Left lung (tissue), 10 donors: ENCODE data around the gene PGAP2. TPM values are rescaled to one million over a fixed set of nuclear protein-coding genes. Genes with fewer than 3 reads are reported as not detected.
A peak's percentile ranks its signal among the peaks of the same experiment; 100 is the strongest.

Experiments used
- ATAC-seq: fragments of 200-7000 bp; cut with Tn5 transposase; one replicate; pipeline ENCODE4 v1.9.1; 2020; ENCODE audit warnings: moderate library complexity
- DNase-seq, 4 donors: peaks; one replicate each; pipeline ENCODE4 v3.0.0-alpha.2; 2013 to 2020
- H3K27ac ChIP-seq, 2 donors: fragments of 200-600 bp; sonication (generic) in 1 of 2; one replicate each; pipeline versions ENCODE4 v1.5.0 to v1.8.0; 2020 to 2021
- H3K27me3 ChIP-seq, 2 donors: fragments of 200-600 bp; sonication (generic) in 1 of 2; one replicate each; pipeline versions ENCODE4 v1.5.0 to v1.8.0; 2020 to 2021
- H3K36me3 ChIP-seq, 2 donors: fragments of 200-600 bp; sonication (generic) in 1 of 2; one replicate each; pipeline versions ENCODE4 v1.5.0 to v1.8.0; 2020 to 2021
- H3K4me1 ChIP-seq, 2 donors: fragments of 200-600 bp; one replicate each; pipeline ENCODE4 v1.8.0; 2021
- H3K4me3 ChIP-seq, 2 donors: fragments of 200-600 bp; sonication (generic) in 1 of 2; one replicate each; pipeline versions ENCODE4 v1.5.0 to v1.8.0; 2020 to 2021; ENCODE audit warnings: mild to moderate bottlenecking in 1 of 2
- H3K9me3 ChIP-seq, 2 donors: fragments of 200-600 bp; sonication (generic) in 1 of 2; one replicate each; pipeline versions ENCODE4 v1.5.0 to v1.8.0; 2020 to 2021
- intact Hi-C, 2 donors: fragments of 100-400 bp; cut with DNase I; formaldehyde crosslinking; loops; one replicate each; pipeline versions ENCODE4 v1.11.2 to v1.14.2; 2022
- polyA plus RNA-seq, 6 donors: library from polyadenylated mRNA; unstranded; fragments of 120-200 nt; gene quantifications; one replicate each; pipeline ENCODE4 v1.2.1, GENCODE V29; 2013; ENCODE audit not compliant: insufficient read length in 6 of 6
- total RNA-seq, 2 donors: library from RNA; stranded (reverse); fragmentation: NEBNext Ultra II Directional; extraction: Animal tissue kit (Norgen Biotek cat#: 25700); gene quantifications; one replicate each; pipeline ENCODE4 v1.2.1, GENCODE V29; 2021
- TF ChIP-seq, protein P1 (sequence below), 2 donors: fragments of 200-600 bp; sonication (generic) in 1 of 2; IDR thresholded peaks; one replicate each; pipeline versions ENCODE4 v1.5.0 to v1.8.0; 2021; ENCODE audit warnings: antibody characterized with exemption in 2 of 2
- donor health status: DM: no; HTN: yes; CAD: no.
- donor health status: DM: no; HTN: no; CAD: no.

The PGAP2 gene
- total and polyA plus RNA-seq, 8 donors, result 19.5 to 60.2 (median 52.4) TPM

DNA sequence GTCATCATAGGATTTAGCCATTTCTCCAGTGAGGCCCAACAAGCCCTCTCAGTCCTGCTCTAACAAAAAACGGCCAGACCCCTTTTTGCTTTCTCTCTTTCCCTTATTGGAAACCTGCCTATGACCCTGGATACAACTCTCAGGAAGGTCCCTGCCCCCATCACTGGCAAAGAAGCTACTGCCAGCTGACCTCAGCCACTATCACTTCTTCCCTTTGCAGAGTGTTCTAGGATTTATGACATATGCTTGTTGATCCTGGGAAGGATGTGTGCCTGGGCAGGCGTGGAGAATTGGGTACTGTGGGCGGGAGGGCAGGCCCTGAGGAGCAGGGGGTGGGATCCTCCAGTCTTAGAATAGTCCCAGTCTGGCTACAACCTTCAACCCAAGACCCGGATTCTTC is 7.5 kb downstream of the PGAP2 start:
- DNase-seq (peak in 1 of 4 donors; percentile 72), ATAC-seq (no peak)
- Histone ChIP-seq H3K27ac (no peak overlapping the region), H3K27me3 (no peaks in the 10 kb centered on the region), H3K4me1 (peaks cover 0 to 4% of the 10 kb centered on the region in 2 donors), H3K9me3 (no peaks in the 10 kb centered on the region), H3K36me3 (no peaks in the 10 kb centered on the region), H3K4me3 (no peak overlapping the region)
- intact Hi-C loops, result no loop called here
- TF ChIP-seq, protein P1, sequence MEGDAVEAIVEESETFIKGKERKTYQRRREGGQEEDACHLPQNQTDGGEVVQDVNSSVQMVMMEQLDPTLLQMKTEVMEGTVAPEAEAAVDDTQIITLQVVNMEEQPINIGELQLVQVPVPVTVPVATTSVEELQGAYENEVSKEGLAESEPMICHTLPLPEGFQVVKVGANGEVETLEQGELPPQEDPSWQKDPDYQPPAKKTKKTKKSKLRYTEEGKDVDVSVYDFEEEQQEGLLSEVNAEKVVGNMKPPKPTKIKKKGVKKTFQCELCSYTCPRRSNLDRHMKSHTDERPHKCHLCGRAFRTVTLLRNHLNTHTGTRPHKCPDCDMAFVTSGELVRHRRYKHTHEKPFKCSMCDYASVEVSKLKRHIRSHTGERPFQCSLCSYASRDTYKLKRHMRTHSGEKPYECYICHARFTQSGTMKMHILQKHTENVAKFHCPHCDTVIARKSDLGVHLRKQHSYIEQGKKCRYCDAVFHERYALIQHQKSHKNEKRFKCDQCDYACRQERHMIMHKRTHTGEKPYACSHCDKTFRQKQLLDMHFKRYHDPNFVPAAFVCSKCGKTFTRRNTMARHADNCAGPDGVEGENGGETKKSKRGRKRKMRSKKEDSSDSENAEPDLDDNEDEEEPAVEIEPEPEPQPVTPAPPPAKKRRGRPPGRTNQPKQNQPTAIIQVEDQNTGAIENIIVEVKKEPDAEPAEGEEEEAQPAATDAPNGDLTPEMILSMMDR (IDR thresholded peaks at IDR 0.05), result no peak

DNA sequence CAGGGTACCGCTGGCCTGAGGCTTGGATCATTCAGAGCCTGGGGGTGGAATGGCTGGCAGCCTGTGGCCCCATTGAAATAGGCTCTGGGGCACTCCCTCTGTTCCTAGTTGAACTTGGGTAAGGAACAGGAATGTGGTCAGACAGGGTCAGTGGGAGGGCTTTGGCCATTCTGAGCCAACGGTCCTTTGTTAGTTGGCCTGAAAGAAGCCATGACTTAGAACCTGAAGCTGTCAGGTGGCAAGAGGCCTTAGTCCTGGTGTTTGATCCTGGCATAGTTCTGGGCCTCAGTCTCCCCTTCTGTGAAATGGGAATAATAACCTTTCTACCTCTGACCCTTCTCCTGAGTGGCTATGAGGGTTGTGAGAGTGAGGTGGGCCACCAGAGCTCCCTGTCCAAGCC is 8.3 kb downstream of the PGAP2 start:
- no peak overlapping the region for H3K27ac ChIP-seq
- TF ChIP-seq, protein P1 (IDR thresholded peaks at IDR 0.05), result no peak
- no peaks in the 10 kb centered on the region for H3K9me3 ChIP-seq
- no peaks in the 10 kb centered on the region for H3K27me3 ChIP-seq
- ATAC-seq (peak; percentile 59), DNase-seq (no peak)
- peaks cover 0 to 4% of the 10 kb centered on the region in 2 donors for H3K4me1 ChIP-seq
- intact Hi-C loops, result no loop called here
- H3K36me3 ChIP-seq, result no peaks in the 10 kb centered on the region
- no peak overlapping the region for H3K4me3 ChIP-seq

DNA sequence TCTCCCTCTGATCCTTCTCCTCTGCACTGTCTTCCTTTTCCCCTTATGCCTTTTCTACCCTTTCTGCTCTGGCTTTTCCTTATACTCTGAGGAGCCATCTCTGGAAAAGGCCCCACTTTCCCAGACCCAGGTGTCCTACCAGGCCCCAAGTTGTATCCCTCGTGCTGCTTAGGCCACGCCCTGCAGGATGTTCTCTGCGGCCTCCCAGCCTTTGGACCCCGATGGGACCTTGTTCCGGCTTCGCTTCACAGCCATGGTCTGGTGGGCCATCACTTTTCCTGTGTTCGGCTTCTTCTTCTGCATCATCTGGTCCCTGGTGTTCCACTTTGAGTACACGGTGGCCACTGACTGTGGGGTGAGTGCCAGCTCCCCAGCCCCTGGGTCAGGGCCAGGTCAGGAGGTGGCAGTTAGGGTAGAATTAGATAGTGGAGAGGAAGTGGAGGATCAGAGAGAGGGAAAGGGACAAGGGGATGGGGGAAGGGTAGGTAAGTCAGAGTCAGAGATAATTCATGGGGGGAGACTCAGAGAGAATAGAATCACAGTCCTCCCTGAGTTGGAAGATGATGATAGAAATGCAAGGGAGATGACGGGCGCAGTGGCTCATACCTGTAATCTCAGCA is 8.9 kb downstream of the PGAP2 start:
- Histone ChIP-seq H3K27me3 (no peaks in the 10 kb centered on the region), H3K4me3 (no peak overlapping the region), H3K9me3 (no peaks in the 10 kb centered on the region), H3K27ac (no peak overlapping the region), H3K4me1 (peaks cover 0 to 4% of the 10 kb centered on the region in 2 donors), H3K36me3 (no peaks in the 10 kb centered on the region)
- ATAC-seq (no peak), DNase-seq (no peak)
- TF ChIP-seq, protein P1 (IDR thresholded peaks at IDR 0.05), result no peak
- intact Hi-C loops, result no loop called here

DNA sequence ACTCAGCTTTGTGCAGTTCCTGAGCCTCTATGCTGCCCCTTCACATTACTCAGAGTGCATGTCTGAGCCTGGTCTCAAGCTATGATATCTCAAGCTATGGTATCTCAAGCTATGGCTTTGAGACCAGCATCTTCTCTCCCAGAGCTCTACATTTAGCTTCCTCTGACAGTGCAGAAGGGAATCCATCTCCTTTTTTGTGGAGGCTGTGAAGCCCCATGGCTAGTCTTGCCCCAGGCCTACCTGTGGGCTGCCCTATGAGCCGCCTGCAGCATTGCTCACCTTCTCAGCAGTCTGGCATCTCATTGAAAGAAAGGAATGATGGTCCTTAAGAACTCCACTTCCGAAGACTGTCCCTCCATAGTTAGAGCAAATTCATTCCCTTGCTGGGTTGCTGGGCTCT is 12.6 kb downstream of the PGAP2 start:
- no peak for ATAC-seq

DNA sequence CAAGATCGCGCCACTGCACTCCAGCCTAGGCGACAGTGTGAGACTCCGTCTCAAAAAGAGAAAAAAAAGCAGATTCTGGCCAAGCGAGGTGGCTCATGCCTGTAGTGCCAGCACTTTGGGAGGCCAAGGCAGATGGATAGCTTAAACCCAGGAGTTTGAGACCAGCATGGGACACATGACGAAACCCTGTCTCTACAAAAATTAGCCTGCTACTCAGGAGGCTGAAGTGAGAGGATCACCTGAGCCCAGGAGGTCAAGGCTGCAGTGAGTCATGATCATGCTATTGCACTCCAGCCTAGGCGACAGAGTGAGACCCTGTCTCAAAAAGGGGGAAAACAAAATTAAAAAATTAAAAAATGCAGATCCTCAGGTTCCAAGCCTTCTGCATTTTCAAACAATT is 14.0 kb downstream of the PGAP2 start:
- ATAC-seq (no peak), DNase-seq (no peak)
- intact Hi-C loops, result no loop called here
- H3K9me3 ChIP-seq, result no peaks in the 10 kb centered on the region
- peaks cover 0 to 25% of the 10 kb centered on the region in 2 donors for H3K36me3 ChIP-seq
- H3K27me3 ChIP-seq, result no peaks in the 10 kb centered on the region
- no peak overlapping the region for H3K4me3 ChIP-seq
- no peak overlapping the region for H3K27ac ChIP-seq
- H3K4me1 ChIP-seq, result peaks cover 0 to 25% of the 10 kb centered on the region in 2 donors
- TF ChIP-seq, protein P1 (IDR thresholded peaks at IDR 0.05), result no peak

More for the DNA sequence above, 12.6 kb downstream of the PGAP2 start:
- H3K4me3 ChIP-seq, result no peak overlapping the region
- H3K36me3 ChIP-seq, result peaks cover 0 to 12% of the 10 kb centered on the region in 2 donors
- DNase-seq, result no peak
- peaks cover 0 to 20% of the 10 kb centered on the region in 2 donors for H3K4me1 ChIP-seq
- no peaks in the 10 kb centered on the region for H3K27me3 ChIP-seq
- no peaks in the 10 kb centered on the region for H3K9me3 ChIP-seq
- H3K27ac ChIP-seq, result no peak overlapping the region
- intact Hi-C loops, result no loop called here
- TF ChIP-seq, protein P1 (IDR thresholded peaks at IDR 0.05), result no peak
